ENCODE measurements around the gene PCBP2.

PCBP2 gene

DNA sequence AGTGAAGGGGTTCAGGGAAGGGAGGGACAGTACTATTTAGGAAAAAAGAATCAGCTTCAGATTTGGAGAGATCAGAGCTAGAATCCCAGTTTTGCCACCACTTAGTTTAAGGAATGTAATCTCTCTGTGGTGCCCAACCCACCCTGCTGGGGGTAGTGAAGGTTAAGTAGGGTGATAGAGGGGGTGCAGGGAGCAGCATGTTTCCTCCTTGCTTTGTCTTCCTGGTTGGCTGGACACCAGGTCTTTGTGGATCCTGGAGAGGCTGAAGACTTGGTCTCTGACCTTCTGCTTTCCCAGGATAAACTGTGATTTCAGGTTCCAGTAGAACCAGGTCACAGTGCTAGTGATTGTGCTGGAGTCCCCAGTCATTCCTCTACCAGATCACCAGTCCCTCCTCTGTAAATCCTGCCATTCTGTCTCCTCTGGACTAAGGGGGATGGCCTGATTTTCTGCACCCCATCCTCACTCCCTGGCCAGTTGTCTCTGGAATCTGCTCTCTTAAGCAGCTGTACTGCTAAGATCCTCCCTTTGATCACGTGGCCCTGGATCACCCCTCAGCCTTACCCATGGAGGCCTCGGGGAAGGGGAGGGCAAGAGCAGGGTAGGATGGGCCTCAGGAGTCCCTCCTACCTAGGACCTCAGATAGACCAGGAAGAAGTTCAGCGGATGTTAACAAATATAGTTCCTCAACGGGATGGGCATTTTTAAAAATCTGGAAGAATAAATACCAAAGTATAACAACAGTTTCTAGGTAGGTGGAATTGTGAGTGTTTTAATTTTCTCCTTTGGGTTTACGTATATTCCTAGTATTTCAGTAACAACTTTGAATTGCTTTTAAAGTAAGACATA is 44.2 kb downstream of the PCBP2 start:
- no peak for DNase-seq (ENCODE audit: low spot score)

GRCh38 chr12:53496752-53497032 is 44.8 kb downstream of the PCBP2 start:
- DNase-seq (ENCODE audit: low spot score), result no peak

- DNase-seq (ENCODE audit: low spot score), result no peak
Observed at GRCh38 chr12:53497461-53497860, 45.6 kb downstream of the PCBP2 start.

- DNase-seq (ENCODE audit: low spot score), result no peak
Observed at GRCh38 chr12:53498235-53498630, 46.3 kb downstream of the PCBP2 start.

DNA sequence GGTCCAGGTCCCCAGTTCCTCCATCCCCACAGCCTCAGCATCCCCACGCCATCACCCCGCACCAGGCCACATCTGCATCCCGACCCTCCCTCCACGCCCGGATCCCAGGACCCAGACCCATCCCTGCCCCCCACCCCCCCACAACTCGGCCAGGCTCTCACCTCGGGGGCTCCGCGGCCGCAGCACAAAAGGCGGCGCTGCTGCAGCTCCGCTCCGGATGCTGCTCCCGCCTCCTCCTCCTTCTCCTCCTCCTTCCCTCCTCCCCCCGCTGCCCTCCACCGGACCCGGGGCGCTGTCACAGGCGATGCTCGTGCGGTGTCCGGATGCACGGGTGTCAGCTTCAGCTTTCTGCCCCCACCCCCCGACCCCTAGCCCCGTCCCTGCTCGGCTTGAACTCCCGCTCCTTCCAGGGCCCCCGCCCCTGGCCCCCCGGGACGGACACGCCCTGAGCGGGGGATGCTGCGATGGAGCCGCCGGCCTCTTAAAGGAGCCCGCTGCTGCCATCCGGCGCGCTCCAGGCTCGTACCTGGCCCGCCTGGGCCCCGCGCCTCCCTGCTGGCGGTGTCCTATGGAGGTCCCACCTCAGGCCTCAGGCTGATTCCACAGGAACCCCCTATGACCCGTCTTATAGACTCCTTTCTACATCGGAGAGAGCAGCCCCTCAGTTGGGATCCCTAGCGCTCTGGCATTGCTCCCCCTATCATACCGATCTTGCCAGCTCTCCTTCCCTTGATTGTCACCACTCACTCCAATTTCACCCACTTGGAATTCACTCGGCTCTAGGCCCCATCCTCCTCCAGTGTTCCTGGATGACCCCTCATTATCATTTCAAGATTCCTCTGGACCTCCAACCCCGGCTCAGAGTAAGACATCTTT is 47.6 kb downstream of the PCBP2 start, which contains the start of gene MAP3K12:
MAP3K12 (minus strand) TSS at position 193 of the 876 bp plus-strand sequence. CDS start 12,067 bp downstream, outside the sequence.
- peak; percentile 48 for DNase-seq (ENCODE audit: low spot score)

GRCh38 chr12:53500142-53500775 is 48.4 kb downstream of the PCBP2 start:
- no peak for DNase-seq (ENCODE audit: low spot score)

GRCh38 chr12:53500776-53501614 is 49.1 kb downstream of the PCBP2 start, which contains the start of gene TARBP2:
TARBP2 (plus strand) TSS chr12:53501283; CDS start chr12:53501409, 126 bp downstream.
- DNase-seq (ENCODE audit: low spot score), result peak; percentile 98

- no peak for DNase-seq (ENCODE audit: low spot score)
Observed at GRCh38 chr12:53501615-53502181, 49.8 kb downstream of the PCBP2 start.

DNA sequence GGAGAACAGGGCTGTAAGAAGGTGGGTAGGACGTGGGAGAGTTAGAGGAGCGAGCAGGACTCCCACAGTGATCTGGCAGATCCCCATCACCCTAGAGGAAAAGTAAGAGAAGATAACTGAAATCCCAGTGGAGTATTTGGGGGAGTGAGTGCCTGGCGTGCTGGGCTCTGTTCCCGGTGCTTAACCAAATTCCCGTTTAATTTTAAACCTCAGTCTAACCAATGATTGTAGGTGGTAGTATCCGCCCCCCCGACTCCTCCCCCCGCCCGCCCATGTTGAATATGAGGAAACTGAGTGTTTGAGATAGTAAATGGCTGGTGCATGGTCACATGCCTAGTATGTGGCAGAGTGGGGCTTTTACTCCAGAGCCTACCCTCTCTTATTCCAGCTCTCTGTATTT is 50.4 kb downstream of the PCBP2 start:
- DNase-seq (ENCODE audit: low spot score), result no peak

- no peak for DNase-seq (ENCODE audit: low spot score)
Observed at GRCh38 chr12:53502983-53503728, 51.3 kb downstream of the PCBP2 start.

GRCh38 chr12:53504004-53504920 is 52.4 kb downstream of the PCBP2 start:
- no peak for DNase-seq (ENCODE audit: low spot score)

DNA sequence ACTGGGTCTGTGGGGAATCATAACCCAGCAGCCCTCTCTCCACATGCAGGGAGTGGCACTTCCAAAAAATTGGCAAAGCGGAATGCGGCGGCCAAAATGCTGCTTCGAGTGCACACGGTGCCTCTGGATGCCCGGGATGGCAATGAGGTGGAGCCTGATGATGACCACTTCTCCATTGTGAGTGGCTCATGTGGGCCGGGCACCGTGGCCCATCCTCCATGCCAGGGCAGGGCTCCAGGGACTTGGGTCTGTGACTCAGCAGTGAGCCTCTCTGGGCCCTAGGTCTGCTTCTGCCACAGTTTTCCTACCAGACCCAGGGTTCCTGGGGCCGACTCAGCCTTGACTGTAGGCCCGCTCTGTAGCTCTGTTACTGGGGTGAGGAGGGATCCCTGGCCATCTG is 53.2 kb downstream of the PCBP2 start:
- DNase-seq (ENCODE audit: low spot score), result no peak

GRCh38 chr12:53505555-53506449 is 53.9 kb downstream of the PCBP2 start:
- no peak for DNase-seq (ENCODE audit: low spot score)

- DNase-seq (ENCODE audit: low spot score), result no peak
Observed at GRCh38 chr12:53506450-53506785, 54.5 kb downstream of the PCBP2 start.

DNA sequence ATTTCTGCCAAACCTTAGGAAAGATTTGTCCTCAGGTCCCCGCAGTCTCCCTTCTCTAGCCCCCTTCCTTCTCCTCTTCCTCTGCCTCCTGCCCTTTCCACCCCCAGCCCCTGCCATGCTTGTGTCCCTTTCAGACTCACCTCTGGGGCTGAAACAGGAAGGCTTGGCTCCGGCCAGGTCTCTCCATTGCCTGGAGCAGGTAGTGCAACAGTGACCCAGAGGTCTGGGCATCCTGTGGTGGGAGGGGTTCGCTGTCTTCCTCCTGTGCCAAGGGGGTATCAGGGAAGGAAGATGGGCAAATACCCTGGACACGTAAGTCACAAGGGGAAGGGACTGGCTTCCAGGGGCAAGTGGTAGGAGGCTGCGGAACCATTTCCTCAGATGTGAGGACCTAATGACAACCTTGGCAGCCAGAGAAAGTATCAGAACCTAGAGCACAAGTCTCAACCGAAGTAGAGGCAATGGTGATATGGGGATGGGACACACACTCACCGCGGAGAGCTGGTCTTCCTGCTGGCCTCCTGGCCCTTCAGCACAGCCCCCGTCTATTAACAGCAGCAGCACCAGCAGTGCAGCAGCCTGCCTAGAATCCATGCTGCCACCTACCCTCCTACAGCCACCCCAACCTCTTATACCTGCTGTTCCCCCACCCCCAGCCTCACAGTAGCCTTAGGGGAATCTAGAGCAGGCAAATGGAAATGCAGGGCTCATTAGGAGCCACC is 55.1 kb downstream of the PCBP2 start, which contains the start of gene NPFF:
NPFF (minus strand) TSS at position 604 of the 722 bp plus-strand sequence; CDS start at position 594, 10 bp downstream.
- DNase-seq (ENCODE audit: low spot score), result no peak

DNA sequence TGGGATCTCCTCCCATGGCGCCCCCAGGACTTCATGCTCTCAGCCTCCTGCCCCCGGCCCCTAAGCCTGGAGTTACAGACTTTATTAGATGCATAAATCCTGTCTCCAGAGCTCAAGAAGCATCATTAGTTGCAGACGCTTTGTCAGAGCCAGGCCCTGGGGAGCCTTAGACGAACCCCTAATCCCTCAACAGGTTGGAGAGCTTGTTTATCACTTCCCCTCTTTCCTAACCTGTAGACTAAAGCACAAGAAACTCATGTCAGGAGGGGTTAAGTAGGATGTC is 55.6 kb downstream of the PCBP2 start:
- DNase-seq (ENCODE audit: low spot score), result no peak

GRCh38 chr12:53508534-53509170 is 56.8 kb downstream of the PCBP2 start:
- DNase-seq (ENCODE audit: low spot score), result peak; percentile 82
